Nephron progenitor cell (in vitro differentiated cells): Measurements from ENCODE around the gene SOX4.

Experiments
- DNase-seq: peaks from one replicate; pipeline ENCODE4 v3.0.0; 2021
- H3K27ac Mint-ChIP-seq: 2 replicates; pipeline ENCODE4 v1.8.0; 2021; ENCODE audit warnings: mild to moderate bottlenecking, moderate library complexity, mixed read lengths
- H3K27me3 Mint-ChIP-seq: 2 replicates; pipeline ENCODE4 v1.8.0; 2021; ENCODE audit warnings: mild to moderate bottlenecking, low read depth, mixed read lengths; ENCODE audit not compliant: poor library complexity
- H3K36me3 Mint-ChIP-seq: 2 replicates; pipeline ENCODE4 v1.8.0; 2021; ENCODE audit warnings: low read depth, mixed read lengths
- H3K4me1 Mint-ChIP-seq: 2 replicates; pipeline ENCODE4 v1.8.0; 2021; ENCODE audit warnings: mixed read lengths
- H3K4me3 Mint-ChIP-seq: 2 replicates; pipeline ENCODE4 v1.8.0; 2021; ENCODE audit warnings: mild to moderate bottlenecking, moderate library complexity, mixed read lengths
- H3K9me3 Mint-ChIP-seq: 2 replicates; pipeline ENCODE4 v1.8.0; 2021; ENCODE audit warnings: mild to moderate bottlenecking, moderate library complexity, mixed read lengths
- TF ChIP-seq, protein P1 (sequence below): fragments of 200-600 bp; sonication (generic); IDR thresholded peaks from 2 replicates; pipeline ENCODE4 v1.5.0; 2021; ENCODE audit warnings: antibody characterized with exemption

SOX4 gene

GRCh38 chr6:21595285-21596144, 2.0 kb downstream of the SOX4 start:
- Mint-ChIP-seq H3K4me1 (peaks cover 30% of the 10 kb centered on the region), H3K27ac (peak overlapping the region; percentile 100), H3K4me3 (peak overlapping the region; percentile 99), H3K36me3 (peaks cover 52% of the 10 kb centered on the region), H3K27me3 (peaks cover 8% of the 10 kb centered on the region), H3K9me3 (peaks cover 4% of the 10 kb centered on the region)
- TF ChIP-seq, protein P1, sequence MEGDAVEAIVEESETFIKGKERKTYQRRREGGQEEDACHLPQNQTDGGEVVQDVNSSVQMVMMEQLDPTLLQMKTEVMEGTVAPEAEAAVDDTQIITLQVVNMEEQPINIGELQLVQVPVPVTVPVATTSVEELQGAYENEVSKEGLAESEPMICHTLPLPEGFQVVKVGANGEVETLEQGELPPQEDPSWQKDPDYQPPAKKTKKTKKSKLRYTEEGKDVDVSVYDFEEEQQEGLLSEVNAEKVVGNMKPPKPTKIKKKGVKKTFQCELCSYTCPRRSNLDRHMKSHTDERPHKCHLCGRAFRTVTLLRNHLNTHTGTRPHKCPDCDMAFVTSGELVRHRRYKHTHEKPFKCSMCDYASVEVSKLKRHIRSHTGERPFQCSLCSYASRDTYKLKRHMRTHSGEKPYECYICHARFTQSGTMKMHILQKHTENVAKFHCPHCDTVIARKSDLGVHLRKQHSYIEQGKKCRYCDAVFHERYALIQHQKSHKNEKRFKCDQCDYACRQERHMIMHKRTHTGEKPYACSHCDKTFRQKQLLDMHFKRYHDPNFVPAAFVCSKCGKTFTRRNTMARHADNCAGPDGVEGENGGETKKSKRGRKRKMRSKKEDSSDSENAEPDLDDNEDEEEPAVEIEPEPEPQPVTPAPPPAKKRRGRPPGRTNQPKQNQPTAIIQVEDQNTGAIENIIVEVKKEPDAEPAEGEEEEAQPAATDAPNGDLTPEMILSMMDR = no peak
- DNase-seq = peak; percentile 42

DNA sequence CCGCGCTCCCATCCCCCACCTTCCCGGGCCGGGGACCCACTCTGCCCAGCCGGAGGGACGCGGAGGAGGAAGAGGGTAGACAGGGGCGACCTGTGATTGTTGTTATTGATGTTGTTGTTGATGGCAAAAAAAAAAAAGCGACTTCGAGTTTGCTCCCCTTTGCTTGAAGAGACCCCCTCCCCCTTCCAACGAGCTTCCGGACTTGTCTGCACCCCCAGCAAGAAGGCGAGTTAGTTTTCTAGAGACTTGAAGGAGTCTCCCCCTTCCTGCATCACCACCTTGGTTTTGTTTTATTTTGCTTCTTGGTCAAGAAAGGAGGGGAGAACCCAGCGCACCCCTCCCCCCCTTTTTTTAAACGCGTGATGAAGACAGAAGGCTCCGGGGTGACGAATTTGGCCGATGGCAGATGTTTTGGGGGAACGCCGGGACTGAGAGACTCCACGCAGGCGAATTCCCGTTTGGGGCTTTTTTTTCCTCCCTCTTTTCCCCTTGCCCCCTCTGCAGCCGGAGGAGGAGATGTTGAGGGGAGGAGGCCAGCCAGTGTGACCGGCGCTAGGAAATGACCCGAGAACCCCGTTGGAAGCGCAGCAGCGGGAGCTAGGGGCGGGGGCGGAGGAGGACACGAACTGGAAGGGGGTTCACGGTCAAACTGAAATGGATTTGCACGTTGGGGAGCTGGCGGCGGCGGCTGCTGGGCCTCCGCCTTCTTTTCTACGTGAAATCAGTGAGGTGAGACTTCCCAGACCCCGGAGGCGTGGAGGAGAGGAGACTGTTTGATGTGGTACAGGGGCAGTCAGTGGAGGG, 2.8 kb downstream of the SOX4 start:
- H3K9me3 Mint-ChIP-seq = peaks cover 7% of the 10 kb centered on the region
- H3K4me1 Mint-ChIP-seq = peaks cover 30% of the 10 kb centered on the region
- peak; percentile 76 for DNase-seq
- peak overlapping the region; percentile 99 for H3K4me3 Mint-ChIP-seq
- H3K36me3 Mint-ChIP-seq = peaks cover 59% of the 10 kb centered on the region
- peak overlapping the region; percentile 99 for H3K27ac Mint-ChIP-seq
- TF ChIP-seq, protein P1 = no peak
- peaks cover 8% of the 10 kb centered on the region for H3K27me3 Mint-ChIP-seq

DNA sequence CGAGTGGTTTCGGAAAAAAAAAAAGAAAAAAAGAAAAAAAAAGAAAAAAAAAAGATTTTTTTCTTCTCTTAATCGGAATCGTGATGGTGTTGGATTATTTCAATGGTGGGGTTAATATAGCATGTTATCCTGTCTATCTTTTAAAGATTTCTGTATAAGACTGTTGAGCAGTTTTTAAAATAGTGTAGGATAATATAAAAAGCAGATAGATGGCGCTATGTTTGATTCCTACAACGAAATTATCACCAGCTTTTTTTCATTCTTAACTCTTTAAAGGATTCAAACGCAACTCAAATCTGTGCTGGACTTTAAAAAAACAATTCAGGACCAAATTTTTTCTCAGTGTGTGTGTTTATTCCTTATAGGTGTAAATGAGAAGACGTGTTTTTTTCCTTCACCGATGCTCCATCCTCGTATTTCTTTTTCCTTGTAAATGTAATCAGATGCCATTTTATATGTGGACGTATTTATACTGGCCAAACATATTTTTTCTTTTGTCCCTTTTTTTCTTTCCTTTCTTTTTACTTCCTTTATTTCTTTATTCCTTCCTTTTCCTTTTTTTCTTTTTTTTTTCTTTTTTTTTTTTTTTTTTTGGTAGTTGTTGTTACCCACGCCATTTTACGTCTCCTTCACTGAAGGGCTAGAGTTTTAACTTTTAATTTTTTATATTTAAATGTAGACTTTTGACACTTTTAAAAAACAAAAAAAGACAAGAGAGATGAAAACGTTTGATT, 3.6 kb downstream of the SOX4 start:
- Mint-ChIP-seq H3K9me3 (peaks cover 10% of the 10 kb centered on the region), H3K4me3 (peak overlapping the region; percentile 99), H3K27ac (peak overlapping the region; percentile 99), H3K27me3 (peaks cover 8% of the 10 kb centered on the region), H3K4me1 (peaks cover 35% of the 10 kb centered on the region), H3K36me3 (peaks cover 66% of the 10 kb centered on the region)
- DNase-seq = no peak
- TF ChIP-seq, protein P1 = peak; percentile 45

- TF ChIP-seq, protein P1 = no peak
- peak overlapping the region; percentile 87 for H3K27ac Mint-ChIP-seq
- peaks cover 66% of the 10 kb centered on the region for H3K36me3 Mint-ChIP-seq
- H3K4me1 Mint-ChIP-seq = peaks cover 34% of the 10 kb centered on the region
- H3K4me3 Mint-ChIP-seq = peak overlapping the region; percentile 99
- H3K9me3 Mint-ChIP-seq = peaks cover 10% of the 10 kb centered on the region
- DNase-seq = peak; percentile 9
- H3K27me3 Mint-ChIP-seq = peaks cover 8% of the 10 kb centered on the region
Measured at GRCh38 chr6:21597801-21598673, 4.5 kb downstream of the SOX4 start.

- peak overlapping the region; percentile 87 for H3K27ac Mint-ChIP-seq
- H3K4me1 Mint-ChIP-seq = peaks cover 40% of the 10 kb centered on the region
- TF ChIP-seq, protein P1 = no peak
- DNase-seq = no peak
- peak overlapping the region; percentile 99 for H3K4me3 Mint-ChIP-seq
- H3K9me3 Mint-ChIP-seq = peaks cover 10% of the 10 kb centered on the region
- H3K36me3 Mint-ChIP-seq = peaks cover 66% of the 10 kb centered on the region
- peaks cover 8% of the 10 kb centered on the region for H3K27me3 Mint-ChIP-seq
Measured at GRCh38 chr6:21598674-21599023, 5.1 kb downstream of the SOX4 start.
